ENCODE measurements around the gene HPS4. TPM values are rescaled to one million over a fixed set of nuclear protein-coding genes. Genes with fewer than 3 reads are reported as not detected.
A peak's percentile ranks its signal among the peaks of the same experiment; 100 is the strongest.

The HPS4 gene
- total RNA-seq, 1 experiment from 2014 or later: 35.4 TPM

GRCh38 chr22:26483043-26483438, 542 bp downstream of the HPS4 start:
- no TSS peak for BruUV-seq (replicated peaks)
- no peaks in the 10 kb centered on the region for H3K27me3 ChIP-seq (ENCODE audit: insufficient read depth, low read length)

More at GRCh38 chr22:26483043-26483438, 542 bp downstream of the HPS4 start:
- RAD21 ChIA-PET (ENCODE audit: low non-redundant PET in 1 of 2, low total read pairs in 2 of 2, uncharacterized antibody in 2 of 2, unreplicated experiment in 2 of 2): interaction anchor here in 1 of 2 experiments (0.6 kb wide), 1 partner anchor 196 kb away, joined by 3 read pairs; no protein-coding TSS in a partner anchor
- Histone ChIP-seq H4K20me1 (ENCODE audit: insufficient read depth) (no peaks in the 10 kb centered on the region), H3K27ac (ENCODE audit: low read depth, low read length) (peak overlapping the region; percentile 79), H3K9ac (ENCODE audit: low read length) (peak overlapping the region; percentile 93), H2AFZ (ENCODE audit: low read depth, low read length, poor library complexity, severe bottlenecking) (no peak overlapping the region), H3K4me1 (ENCODE audit: control insufficient read depth in 1 of 2, insufficient read depth in 2 of 2, low read length in 2 of 2) (peaks cover 10 to 15% of the 10 kb centered on the region in 2 experiments), H3K79me2 (ENCODE audit: insufficient read depth, low read length) (peaks cover 74% of the 10 kb centered on the region), H3K4me3 (replicated peaks in 1 of 2; ENCODE audit: low read depth in 1 of 2, low read length in 2 of 2) (peak overlapping the region; percentile 78 to 95), H3K9me3 (ENCODE audit: control insufficient read depth in 1 of 2, insufficient read depth in 1 of 2, low read depth in 1 of 2, low read length in 2 of 2) (no peaks in the 10 kb centered on the region), H3K9me2 (ENCODE audit: insufficient read depth) (no peaks in the 10 kb centered on the region), H3K4me2 (ENCODE audit: low read length) (peak overlapping the region; percentile 79), H3K36me3 (ENCODE audit: control insufficient read depth in 1 of 2, insufficient read depth in 2 of 2, low read length in 2 of 2) (peaks cover 3 to 12% of the 10 kb centered on the region in 2 experiments; a peak in 2 of 4 replicates)
- CTCF ChIA-PET: interaction anchor here (1.2 to 1.7 kb wide), 3 partner anchors 19 to 182 kb away, joined by 5 to 7 read pairs (median 7); no protein-coding TSS in a partner anchor
- DNase-seq (ENCODE audit: low read depth, low spot score) (no peak), ATAC-seq (peak; percentile 6; the same call in 1 of the 2 replicates)
- POLR2A ChIA-PET: interaction anchor here (0.7 to 1.0 kb wide), 3 partner anchors 9 to 114 kb away, joined by 3 to 4 read pairs (median 3); no protein-coding TSS in a partner anchor
- intact Hi-C loops (cut with micrococcal nuclease): no loop called here
- TF ChIP-seq CEBPB (IDR thresholded peaks at IDR 0.05; ENCODE audit: low read depth) (no peak), EZH2 (IDR thresholded peaks at IDR 0.05) (no peak), POLR2AphosphoS5 (IDR thresholded peaks at IDR 0.05; ENCODE audit: low read depth, low read length) (no peak), ZFX (IDR thresholded peaks at IDR 0.05) (no peak), SP1 (IDR thresholded peaks at IDR 0.05; ENCODE audit: low read depth) (no peak), CTCF (IDR thresholded peaks at IDR 0.05 in 2 of 3, conservative IDR thresholded peaks at IDR 0.05 in 1 of 3; ENCODE audit: borderline replicate concordance in 1 of 3, insufficient read depth in 1 of 3, low read depth in 2 of 3, low read length in 2 of 3) (no peak), YY1 (IDR thresholded peaks at IDR 0.05; ENCODE audit: extremely low read depth, insufficient replicate concordance, low read depth, low read length) (no peak), EGR1 (IDR thresholded peaks at IDR 0.05; ENCODE audit: low read depth) (no peak), ZBTB33 (IDR thresholded peaks at IDR 0.05; ENCODE audit: extremely low read depth, insufficient replicate concordance, low read length) (no peak), RAD21 (IDR thresholded peaks at IDR 0.05; ENCODE audit: low read depth) (no peak), SRF (IDR thresholded peaks at IDR 0.05; ENCODE audit: low read depth) (no peak), CBX3 (IDR thresholded peaks at IDR 0.05; ENCODE audit: low read depth) (no peak)
